GM12864 (cell line): ENCODE data around the gene PLD5.
"Not testable (repeated sequence)": the region's sequence is repeated elsewhere in the genome, so short reads cannot be mapped to it uniquely, and the experiment has no call there.

Experiments used
- DNase-seq: peaks from one replicate; pipeline ENCODE4 v3.0.0-alpha.2; 2011; ENCODE audit warnings: low read depth
- H3K4me3 ChIP-seq: 2 replicates; pipeline ENCODE4 v1.5.1; 2011; ENCODE audit warnings: mild to moderate bottlenecking, low read depth, low read length, control low read depth
- TF ChIP-seq, protein P1 (sequence below): IDR thresholded peaks from 2 replicates; pipeline ENCODE4 v1.5.1; 2011; ENCODE audit warnings: low read depth, mild to moderate bottlenecking, moderate library complexity, low read length, control low read depth, inconsistent platforms; ENCODE audit errors: missing control alignments

PLD5 gene

GRCh38 chr1:242133796-242134195 lies 390.7 kb downstream of the PLD5 start:
- DNase-seq, result no peak
- H3K4me3 ChIP-seq, result no peak overlapping the region
- TF ChIP-seq, protein P1, sequence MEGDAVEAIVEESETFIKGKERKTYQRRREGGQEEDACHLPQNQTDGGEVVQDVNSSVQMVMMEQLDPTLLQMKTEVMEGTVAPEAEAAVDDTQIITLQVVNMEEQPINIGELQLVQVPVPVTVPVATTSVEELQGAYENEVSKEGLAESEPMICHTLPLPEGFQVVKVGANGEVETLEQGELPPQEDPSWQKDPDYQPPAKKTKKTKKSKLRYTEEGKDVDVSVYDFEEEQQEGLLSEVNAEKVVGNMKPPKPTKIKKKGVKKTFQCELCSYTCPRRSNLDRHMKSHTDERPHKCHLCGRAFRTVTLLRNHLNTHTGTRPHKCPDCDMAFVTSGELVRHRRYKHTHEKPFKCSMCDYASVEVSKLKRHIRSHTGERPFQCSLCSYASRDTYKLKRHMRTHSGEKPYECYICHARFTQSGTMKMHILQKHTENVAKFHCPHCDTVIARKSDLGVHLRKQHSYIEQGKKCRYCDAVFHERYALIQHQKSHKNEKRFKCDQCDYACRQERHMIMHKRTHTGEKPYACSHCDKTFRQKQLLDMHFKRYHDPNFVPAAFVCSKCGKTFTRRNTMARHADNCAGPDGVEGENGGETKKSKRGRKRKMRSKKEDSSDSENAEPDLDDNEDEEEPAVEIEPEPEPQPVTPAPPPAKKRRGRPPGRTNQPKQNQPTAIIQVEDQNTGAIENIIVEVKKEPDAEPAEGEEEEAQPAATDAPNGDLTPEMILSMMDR, result no peak

DNA sequence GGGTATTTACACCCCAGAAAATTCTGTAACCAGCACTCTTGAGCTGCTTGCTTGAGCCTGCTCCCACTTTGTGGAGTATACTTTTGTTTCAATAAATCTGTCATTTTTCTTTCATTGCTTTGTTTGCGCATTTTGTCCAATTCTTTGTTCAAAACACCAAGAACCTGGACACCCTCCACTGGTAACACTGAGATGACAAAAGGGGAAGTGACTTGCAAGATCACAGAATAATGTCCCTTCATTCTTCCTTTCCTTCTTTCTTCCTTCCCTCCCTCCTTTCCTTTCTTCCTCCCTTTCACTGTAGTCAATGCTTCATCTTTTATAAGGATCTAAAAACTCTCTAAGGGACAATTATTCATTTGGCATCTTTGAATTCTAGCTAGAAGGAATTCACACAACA lies 391.1 kb downstream of the PLD5 start:
- no peak overlapping the region for H3K4me3 ChIP-seq
- no peak for DNase-seq
- TF ChIP-seq, protein P1, result no peak

GRCh38 chr1:242132121-242132817 lies 392.2 kb downstream of the PLD5 start:
- no peak overlapping the region for H3K4me3 ChIP-seq
- DNase-seq, result no peak

DNA sequence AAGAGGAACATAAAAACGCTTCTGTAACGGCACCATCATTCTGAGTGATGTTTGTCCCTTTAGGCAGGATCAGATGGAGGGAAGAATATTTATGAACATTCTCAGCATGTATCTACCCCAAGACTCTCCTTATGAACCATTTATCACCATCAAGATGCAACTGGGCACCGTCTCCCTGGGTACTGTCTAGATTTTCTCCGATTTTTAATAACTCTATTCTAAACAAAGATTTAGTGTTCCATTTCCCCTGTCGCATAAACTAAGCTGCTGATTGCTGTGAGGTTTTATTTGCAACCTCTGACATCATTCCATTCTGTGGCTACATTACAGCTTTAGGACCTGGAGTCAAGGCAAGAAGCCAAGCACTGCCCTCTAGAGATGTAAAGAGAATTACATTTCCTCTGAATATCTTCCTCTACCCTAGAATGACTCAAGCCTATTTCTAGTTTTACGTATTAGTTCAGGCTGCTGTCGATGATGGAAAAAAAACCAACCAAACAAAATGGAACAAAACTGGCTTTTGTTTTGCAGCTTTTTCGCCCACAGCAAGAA lies 395.5 kb downstream of the PLD5 start:
- TF ChIP-seq, protein P1, result no peak
- no peak overlapping the region for H3K4me3 ChIP-seq
- no peak for DNase-seq

More at GRCh38 chr1:242132121-242132817, 392.2 kb downstream of the PLD5 start:
- TF ChIP-seq, protein P1, result no peak

- TF ChIP-seq, protein P1, result no peak
- H3K4me3 ChIP-seq, result no peak overlapping the region
- DNase-seq, result no peak
Observed at GRCh38 chr1:242120432-242120831, 404.1 kb downstream of the PLD5 start.

GRCh38 chr1:242100921-242101320 lies 423.6 kb downstream of the PLD5 start:
- no peak for DNase-seq
- TF ChIP-seq, protein P1, result no peak
- H3K4me3 ChIP-seq, result no peak overlapping the region

- DNase-seq, H3K4me3 ChIP-seq: not testable (repeated sequence)
Observed at GRCh38 chr1:242097283-242097682, 427.2 kb downstream of the PLD5 start.
